ENCODE measurements around the gene DCX.

DCX gene

GRCh38 chrX:111302284-111302683, 109.7 kb downstream of the DCX start:
- no peak for DNase-seq

GRCh38 chrX:111288841-111289240, 123.2 kb downstream of the DCX start:
- no peak for DNase-seq

GRCh38 chrX:111284631-111285293, 127.2 kb downstream of the DCX start:
- peak; percentile 17 for DNase-seq

GRCh38 chrX:111283446-111283845, 128.5 kb downstream of the DCX start:
- no peak for DNase-seq

- DNase-seq = no peak
These were observed 129.0 kb downstream of the DCX start for GRCh38 chrX:111282991-111283390.

- no peak for DNase-seq
These were observed 129.9 kb downstream of the DCX start for GRCh38 chrX:111282139-111282538.

- no peak for DNase-seq
These were observed 141.7 kb downstream of the DCX start, which contains the start of gene CAPN6 for GRCh38 chrX:111270339-111270738. CAPN6 (minus strand) TSS chrX:111270483; CDS start chrX:111263936, 6,547 bp downstream.

GRCh38 chrX:111268506-111268905, 143.5 kb downstream of the DCX start:
- DNase-seq = no peak

GRCh38 chrX:111265486-111265885, 146.5 kb downstream of the DCX start:
- peak; percentile 52 for DNase-seq

- peak; percentile 14 for DNase-seq
These were observed 147.6 kb downstream of the DCX start for GRCh38 chrX:111264385-111264784.

GRCh38 chrX:111262086-111262485, 149.9 kb downstream of the DCX start:
- DNase-seq = no peak

GRCh38 chrX:111260451-111260850, 151.5 kb downstream of the DCX start:
- no peak for DNase-seq

GRCh38 chrX:111259559-111259958, 152.4 kb downstream of the DCX start:
- DNase-seq = no peak

GRCh38 chrX:111257733-111258132, 154.3 kb downstream of the DCX start:
- no peak for DNase-seq

GRCh38 chrX:111254896-111255693, 156.9 kb downstream of the DCX start:
- no peak for DNase-seq

GRCh38 chrX:111244235-111244750, 167.7 kb downstream of the DCX start:
- DNase-seq = peak; percentile 69
